GM19351 (cell line): ENCODE results near the gene QSOX1.
A peak's percentile ranks its signal among the peaks of the same experiment; 100 is the strongest.

Experiments used
- ATAC-seq: cut with Tn5 transposase; IDR thresholded peaks from one replicate; pipeline ENCODE4 v1.9.1; 2021; ENCODE audit warnings: mild to moderate bottlenecking, moderate library complexity; ENCODE audit not compliant: unreplicated experiment

QSOX1 gene

DNA sequence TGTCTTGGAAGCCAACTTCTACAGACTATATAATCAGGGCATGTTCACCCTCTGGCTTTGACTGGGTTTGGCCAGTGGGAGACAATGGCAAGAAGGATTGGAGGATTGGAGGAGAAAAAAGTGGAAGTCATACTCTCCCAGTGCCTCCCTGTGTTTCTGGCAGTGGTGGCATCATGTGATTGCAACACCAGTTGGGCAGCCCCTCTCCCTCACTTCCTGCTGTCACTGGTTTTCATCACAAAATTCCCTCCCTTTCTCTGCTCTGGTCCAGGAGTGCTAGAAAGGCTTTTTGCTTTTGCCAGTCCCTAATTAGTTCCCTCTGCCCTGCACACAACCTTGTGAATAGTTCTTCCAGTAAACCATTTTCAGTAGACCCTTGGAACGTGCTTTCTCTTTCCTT lies 3.7 kb upstream of the QSOX1 start:
- no peak for ATAC-seq

DNA sequence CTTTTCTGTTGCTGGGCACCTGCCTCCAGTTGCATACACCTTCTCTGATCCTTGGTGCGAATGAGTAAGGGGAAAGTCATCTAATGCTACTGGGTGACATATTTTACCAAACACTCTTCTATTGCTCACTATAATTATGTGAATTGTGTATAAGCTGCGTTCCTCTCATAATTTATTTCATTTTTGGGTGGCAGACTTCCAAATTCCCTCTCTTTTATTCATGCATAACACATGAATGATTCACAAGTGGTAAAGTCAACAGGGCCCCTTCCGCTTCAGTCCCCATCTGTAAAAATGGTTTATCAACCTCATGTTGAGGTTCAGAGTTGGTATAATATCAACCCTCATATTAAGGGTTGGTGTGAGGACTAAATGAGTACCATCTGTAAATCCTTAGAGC lies 3.2 kb upstream of the QSOX1 start:
- ATAC-seq = no peak

DNA sequence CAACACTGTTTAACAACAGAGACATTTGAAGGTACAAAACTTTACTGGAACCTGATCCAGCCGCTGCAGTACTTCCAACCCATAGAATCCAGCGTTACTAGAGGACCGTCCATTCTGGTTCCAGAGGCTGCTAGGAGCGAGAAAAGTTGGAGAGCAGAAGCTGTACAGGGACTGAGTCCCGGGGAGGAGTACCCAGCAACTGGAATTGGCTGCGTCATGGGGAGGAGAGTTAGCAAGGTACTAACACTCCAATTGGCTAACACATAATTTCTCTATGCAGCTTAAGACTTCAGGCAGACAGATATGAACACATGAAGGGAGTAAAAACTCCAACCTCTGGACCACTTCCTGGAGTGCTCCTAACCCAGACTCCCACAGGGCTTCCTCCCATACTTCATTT lies 2.1 kb upstream of the QSOX1 start:
- no peak for ATAC-seq

DNA sequence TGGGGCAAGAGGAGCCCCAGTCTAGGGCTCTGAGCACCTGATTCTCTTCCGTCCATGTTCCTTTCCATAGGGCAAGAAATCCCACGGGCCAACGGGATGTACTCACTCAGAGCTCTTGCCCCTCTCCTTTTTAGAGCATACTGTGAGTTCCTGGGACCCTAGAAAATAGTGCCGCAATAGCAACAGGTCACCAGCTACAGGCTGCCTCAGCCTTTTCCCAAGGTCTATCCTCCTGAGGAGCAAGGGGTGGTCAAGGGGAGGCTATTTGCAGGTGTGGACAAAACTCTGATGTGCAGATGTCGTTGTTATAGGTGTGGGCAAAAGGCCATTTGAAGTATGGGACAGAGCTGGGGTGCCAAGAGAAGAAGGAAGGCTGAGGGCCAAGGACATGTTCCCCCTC lies 1.6 kb upstream of the QSOX1 start:
- no peak for ATAC-seq

DNA sequence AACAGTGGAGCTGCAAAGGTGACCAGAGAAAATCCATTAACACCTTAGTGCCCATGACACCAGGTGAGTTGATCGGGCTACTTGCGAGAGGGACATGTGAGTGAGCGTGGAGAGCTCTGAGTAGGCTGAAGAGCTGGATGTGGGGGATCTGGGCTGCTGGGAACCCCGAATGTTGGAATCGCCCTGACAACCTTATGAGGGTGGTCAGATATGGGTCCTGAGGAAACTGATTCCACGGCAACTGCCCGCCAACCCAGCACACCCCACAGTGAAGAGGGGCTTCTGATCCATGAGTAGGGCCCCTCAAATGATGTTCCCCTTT lies 705 bp upstream of the QSOX1 start:
- ATAC-seq = no peak

DNA sequence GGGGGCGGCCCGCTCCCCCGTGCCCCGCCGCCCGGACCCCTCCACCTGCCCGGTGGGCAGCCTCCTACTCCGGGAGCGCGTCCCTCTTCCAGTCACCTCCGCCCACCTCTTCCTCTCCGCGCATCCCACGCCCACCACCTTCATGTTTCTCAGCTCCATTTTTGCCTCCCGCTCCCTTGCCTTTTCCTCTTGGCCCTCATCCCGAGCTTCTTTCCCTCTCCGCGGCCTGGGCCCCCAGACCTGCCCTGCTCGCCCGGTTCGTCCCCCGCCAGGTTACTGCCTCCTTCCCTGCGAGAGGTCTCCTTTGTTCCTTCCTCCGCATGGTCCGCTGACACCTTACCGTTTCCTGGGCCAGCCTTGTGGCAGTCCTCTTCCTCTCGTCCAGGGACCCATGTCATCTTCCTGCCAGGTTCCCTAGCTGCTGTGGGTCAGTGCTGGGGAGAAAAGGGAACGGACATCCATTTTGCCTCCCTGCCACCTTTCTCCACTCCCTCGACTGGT lies 563 bp downstream of the QSOX1 start:
- no peak for ATAC-seq

DNA sequence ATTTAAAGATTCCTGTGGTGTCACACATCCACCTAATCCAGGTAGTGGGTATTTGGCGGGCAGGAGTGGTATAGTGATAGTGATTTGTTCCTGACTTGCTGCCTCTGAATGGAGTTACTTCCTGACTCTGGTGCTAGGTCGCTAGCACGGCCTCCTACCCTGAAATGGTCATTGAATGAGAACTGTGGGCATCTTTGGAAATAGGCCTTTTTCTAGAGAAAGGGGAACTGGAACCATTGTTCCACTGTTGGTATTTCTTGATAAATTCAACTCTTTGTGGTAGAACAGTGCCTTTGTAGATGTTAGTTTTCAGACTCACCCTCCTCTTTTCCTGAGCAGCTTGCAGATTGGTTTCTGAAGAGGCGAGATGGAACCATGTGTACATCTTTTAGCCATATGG lies 1.5 kb downstream of the QSOX1 start:
- ATAC-seq = no peak

DNA sequence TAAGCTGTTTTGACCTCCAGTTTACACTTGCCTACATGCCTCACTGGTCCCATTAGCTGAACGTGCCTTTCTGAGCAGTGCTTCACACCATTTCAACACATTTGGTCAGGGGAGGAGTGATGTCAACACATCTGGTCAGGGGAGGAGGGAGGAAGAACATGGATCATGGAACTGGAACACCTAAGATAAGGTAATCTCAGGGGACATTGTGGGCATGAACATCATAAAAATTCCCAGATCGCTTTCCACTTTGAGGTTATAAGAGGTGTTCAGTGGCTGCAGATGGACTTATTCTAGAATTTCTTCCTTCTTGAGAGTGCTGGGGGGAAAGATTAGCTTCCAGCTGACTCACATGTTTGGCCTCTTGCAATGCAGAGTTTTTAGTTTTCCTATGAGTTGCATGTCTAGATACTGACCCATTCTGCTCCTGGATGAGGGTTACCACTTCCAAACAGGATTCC lies 2.0 kb downstream of the QSOX1 start:
- no peak for ATAC-seq

DNA sequence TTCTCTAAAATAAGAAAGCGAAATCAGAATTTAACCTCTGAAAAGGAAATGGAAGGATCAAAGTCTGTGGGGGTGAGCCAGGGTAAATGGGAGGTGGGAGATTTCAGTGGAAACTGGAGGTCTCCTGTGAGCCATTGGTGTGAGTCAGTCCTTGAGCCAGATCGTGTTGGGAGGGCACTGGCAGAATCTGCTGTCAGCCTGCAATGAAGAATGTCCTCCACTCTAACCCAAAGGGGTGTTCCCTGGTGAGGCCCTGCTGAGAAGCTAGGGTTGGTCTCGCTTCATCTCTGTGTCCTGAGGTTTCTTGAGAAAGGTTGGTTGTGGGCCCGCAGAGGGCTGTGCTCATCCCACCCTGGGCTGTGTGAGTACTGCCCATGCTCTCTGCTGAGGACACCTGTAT lies 2.4 kb downstream of the QSOX1 start:
- ATAC-seq = no peak

DNA sequence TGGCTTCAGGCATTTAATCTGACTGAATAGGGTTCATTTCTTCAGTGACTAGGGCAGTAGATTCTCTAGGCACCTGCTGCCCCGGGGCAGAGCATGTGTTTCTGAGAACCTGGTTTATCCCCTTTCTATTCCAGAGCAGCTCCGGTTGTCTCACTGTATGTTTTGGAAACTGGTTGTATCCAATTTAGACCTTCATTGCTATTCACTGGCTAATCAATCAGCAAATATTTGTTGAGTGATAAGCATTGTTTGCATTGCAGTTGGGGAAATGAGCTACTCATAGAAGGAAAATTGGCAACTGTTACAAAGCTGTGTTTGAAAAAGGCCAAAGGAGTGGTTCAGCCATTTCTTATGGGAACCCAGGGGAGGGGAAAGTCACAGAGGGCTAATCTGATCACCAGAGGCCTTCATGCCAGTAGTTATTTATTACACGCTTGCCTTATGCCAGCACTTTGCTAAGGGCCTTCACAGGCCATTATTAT lies 2.9 kb downstream of the QSOX1 start:
- no peak for ATAC-seq

DNA sequence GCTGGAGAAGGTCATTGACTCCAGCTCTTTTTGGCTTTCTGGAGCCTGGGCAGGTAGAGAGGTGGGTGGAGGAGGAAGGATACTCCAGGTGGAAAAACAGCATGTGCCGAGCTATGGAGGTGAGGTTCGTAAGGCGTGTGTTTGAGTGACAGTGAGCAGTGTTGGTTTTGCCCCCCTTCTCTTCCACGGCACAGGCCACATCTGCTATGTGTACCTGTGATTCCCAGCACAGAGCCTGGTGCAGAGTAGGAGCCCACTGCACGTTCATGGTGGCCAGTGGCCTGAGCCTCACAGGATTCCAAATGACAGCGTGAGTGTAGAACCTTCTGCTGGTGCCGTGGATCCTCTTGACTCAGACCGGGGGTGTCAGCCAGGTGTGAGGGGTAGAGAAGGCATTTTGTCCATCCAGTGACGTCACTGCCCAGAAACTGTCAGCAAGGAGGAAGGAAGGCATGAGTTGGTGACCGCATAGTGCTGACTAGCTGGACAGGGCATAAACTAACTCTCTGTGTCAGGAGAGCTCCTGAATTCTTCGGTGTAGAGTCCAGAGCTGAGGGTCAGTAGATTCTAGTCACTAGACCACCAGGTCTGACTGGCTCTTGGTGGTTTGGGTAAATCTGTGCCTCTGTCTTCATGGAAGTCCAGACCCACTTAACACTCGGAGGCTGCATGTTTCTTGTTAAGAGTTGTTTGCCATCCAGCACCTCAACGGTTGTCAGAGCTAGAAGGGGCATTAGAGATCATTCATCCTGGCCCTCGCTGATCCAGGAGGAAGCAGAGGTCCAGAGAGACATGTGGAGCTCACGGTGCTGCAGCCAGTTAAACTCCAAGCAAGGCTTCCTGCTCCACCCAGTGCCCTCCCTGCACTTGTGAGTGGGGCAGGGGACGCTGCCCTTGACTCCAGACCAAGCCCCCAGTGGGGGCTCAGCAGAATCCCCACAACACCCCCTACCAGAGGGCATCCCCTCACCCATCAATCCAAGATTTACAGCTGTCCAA lies 3.8 kb downstream of the QSOX1 start:
- ATAC-seq = no peak

DNA sequence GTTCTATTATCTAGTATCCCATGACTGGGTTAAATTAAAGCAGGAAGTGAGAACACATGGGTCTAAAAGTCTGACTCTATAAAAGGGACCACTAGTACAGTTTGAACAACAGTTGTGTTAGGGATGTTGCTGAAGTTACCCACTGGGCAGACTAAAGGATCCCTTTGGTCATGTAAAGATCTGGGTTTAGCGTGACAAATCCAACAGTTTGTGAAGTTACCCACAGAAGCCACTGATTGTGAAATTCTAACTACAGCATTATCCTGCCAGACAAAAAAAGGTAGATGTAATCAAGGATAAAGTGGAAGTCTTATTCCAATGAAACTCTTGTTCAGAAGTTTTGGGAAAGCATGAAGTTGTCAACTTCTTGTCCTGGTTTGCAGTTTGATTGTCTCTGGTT lies 5.7 kb downstream of the QSOX1 start:
- ATAC-seq = no peak

DNA sequence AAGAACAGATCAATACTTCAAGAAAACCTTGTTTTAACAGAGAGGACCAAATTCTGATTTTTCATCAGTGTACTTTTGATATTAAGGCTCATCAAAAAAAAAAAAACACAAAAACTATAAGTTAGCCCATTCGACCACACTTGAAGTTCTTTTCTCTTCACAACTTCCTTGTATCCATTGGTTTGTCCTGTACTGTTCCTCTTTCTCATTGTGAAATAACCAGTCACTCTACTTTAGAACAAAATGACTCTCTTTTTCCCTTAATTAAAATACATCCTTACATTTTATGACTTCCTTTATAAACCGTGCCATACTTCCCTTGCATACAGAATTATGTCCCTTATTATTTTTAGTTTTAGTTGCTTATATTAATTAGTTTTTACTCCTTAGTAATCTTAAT lies 8.4 kb downstream of the QSOX1 start:
- ATAC-seq = no peak

DNA sequence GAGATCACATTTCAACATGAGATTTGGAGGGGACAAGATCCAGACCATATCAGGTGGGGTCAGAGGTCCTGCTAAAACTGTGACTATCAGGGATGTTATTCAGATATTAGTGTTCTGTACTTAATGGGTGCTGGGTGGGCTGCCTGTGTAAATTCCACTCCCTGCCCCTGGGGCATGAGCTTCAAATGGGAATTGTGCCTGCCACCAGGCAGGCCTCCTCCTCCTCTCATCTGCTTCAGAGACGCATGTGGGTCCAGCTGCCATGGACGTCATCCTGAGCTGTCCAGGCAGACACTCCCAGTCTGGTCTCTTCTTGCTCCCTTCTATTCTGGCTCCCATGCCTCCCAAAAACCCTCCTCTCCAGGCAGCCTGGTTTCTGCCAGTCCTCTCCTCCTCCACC lies 10.4 kb downstream of the QSOX1 start:
- ATAC-seq = no peak

DNA sequence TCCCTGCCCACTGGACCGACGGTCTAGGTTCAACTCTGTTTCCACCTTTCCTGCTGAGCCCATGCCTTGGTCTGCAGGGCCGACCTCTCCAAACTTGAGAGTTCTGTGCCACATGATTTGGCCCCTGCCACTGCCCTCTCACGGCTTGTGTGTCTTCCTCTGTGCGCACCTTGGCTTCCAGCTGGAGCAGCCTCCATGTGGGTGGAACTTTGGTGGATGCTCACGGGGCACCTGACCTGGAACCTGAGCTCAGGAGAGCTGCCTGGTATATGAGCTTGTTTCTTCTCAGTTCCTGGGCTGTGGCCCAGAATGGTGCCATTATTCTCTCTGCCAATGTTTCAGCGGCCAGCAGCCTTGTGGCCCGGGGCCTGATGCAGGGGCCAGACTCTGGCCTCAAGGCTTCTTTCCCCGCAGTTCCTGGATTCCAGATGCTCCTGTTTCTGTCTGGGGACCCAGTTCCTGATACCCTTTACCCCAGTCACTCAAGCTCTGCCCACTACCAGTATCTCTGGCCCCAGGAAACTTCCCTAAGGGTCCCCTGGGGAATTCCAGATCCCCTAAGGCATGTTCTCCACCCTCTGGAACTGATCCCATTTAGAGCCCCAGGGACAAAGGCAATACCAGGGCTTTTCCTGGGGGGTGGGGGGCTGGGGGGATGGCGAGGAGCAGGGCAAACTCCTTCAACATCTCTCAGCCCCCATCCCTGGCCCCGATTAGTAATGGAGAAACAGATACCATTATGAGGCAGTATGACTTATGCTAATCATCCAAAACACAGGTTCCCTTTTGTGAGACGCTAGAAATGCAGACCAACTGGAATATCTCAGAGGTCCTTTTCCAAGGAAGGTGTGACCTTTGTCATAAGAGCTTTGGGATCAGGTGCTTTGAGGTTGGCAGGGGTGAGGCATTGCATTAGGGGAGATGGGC lies 11.1 kb downstream of the QSOX1 start:
- ATAC-seq = no peak

DNA sequence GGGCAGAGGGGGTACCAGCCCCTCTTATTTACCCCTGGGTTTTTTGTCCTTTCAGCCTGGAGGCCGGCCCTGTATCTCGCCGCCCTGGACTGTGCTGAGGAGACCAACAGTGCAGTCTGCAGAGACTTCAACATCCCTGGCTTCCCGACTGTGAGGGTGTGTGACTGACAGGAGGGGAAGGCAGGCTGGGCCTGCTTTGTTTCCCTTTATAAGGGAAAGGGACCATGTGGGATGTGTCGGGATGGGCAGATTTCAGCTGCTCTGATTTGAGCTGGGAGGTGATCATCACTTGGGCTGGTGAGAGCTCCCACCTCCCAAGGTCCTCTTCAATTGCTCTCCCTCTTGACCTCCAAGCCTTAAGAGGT lies 11.7 kb downstream of the QSOX1 start:
- ATAC-seq = no peak

DNA sequence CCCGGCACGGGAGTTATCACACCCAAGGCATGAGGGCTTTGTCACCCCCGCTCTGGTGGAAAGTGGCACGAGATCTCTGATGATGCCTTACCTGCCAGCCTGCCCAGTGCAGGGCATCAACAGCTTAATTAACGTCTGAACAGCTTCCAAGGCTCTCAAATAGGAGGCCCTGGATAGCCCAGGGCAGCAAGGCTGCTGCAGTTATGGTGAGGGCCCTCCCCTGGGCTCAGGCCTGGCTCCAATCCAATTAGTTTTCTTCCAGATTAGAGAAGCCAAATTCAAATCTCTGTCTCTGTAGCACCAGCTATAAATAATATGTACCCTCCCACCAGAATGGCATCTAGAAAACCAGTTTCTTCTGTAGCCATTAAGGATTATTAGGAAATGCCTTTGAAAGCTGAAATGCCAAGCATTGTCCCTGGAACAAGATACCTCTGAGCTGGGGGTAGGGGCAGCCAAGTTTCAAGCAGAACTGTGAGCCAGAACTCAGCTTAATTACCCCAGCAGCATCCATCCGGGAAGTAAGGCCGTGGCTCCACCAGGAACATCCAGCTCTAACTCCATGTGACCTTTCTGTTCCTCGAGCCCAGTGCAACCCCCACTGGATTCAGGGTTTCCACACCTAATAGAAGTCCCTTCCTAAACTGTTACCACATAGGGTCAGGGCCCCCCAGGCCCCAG lies 12.5 kb downstream of the QSOX1 start:
- ATAC-seq = no peak

DNA sequence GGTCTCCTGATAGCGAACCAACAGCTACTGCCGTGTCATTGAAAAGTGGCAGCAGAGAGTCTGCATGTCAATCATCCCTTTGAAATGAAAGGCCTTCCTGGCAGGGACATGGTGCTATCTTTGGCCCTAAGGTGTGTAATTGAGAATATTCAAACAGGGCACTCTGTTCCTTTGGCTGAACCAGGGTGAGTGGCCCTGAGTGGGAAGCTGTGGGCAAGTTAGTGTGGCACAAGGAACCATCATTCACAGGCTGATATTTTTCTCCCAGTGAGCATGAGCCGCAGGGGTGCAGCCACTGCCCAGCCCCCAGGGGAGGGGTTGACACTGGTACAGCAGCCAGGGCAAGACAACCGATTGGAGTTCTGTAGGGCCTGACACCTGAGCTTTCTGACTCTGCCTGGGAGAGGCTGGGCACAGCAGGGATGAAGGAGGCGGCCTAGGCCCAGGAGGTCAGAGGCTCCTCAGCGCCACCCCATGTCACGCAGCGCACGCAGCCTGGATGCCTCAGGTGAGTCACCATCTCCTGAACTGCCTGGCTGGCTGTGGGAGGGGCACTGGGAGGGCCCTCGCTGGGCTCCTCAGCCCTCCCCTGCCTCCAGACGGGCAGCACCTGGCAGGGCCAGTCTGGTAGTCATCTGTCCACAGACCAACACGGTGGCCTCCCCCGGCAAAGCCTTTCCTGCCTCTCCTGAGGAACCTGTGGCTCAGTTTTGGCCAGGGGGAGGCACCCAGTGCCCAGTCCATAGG lies 13.2 kb downstream of the QSOX1 start:
- no peak for ATAC-seq

DNA sequence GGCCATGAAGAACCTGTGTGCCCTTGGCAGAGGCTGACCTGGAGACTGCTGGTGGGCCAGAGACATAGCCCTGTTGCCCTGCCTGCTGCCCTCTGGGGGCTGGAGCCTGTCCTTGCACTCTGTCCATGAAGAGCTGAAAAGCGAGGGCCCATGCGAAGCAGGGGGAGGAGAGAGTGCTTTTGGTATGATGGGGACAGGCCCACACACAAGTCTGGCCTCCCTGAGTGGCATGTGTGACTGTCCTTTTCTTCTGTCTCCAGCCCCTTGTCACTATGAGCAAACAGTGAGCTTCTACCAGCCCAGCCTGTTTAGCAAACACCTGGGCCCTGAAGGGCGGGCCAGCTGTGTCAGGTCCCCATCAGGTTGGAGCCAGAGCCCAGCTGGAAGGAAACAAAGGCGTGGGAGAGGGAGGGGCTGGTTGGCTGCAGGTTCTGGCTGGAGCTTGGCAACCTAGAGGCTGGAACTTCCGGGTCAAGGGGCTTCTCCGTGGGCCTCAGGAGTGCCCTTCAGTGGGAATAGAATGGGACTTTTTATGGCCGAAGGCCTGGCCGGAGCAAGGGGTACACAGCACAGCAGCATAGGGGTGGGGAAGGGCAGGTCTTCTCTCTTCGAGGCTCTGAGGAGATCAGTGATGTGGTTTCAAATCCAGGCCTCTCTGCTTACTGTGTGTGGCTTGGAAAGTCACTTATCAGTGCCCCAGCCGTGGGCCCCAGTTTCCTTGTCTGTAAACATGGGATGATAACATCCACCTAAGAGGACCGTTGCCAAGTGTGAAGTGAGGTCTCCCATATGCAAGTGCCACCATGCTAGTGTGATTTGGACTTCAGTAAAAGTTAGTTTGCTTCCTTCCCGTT lies 14.3 kb downstream of the QSOX1 start:
- ATAC-seq = peak; percentile 92
